SW 1271 (cell line): Measurements from ENCODE around the gene MAOA.
"Not testable (repeated sequence)": the region's sequence is repeated elsewhere in the genome, so short reads cannot be mapped to it uniquely, and the experiment has no call there.

ENCODE experiments used
- DNase-seq, 2 experiments: peaks; one replicate each; lab custom pipeline; 2025; lab: John Stamatoyannopoulos, UW

The MAOA gene

GRCh38 chrX:43656005-43656494 lies at the start of gene MAOA:
Gene MAOA, plus strand, starts transcription at chrX:43656299. Its CDS starts 43 bp downstream, at chrX:43656342.
- DNase-seq = peak; percentile 4 to 21

- DNase-seq = no peak
Measured at GRCh38 chrX:43612400-43612799, 43.7 kb upstream of the MAOA start.

- no peak for DNase-seq
Measured at GRCh38 chrX:43615660-43616059, 40.4 kb upstream of the MAOA start.

GRCh38 chrX:43618366-43619205 lies 37.5 kb upstream of the MAOA start:
- no peak for DNase-seq

GRCh38 chrX:43619861-43620260 lies 36.2 kb upstream of the MAOA start:
- DNase-seq = not testable (repeated sequence)

GRCh38 chrX:43627147-43627546 lies 29.0 kb upstream of the MAOA start:
- no peak for DNase-seq

- DNase-seq = no peak
Measured at GRCh38 chrX:43627669-43628068, 28.4 kb upstream of the MAOA start.

- no peak for DNase-seq
Measured at GRCh38 chrX:43629229-43629628, 26.9 kb upstream of the MAOA start.

GRCh38 chrX:43631841-43632240 lies 24.3 kb upstream of the MAOA start:
- no peak for DNase-seq

- no peak for DNase-seq
Measured at GRCh38 chrX:43633081-43633480, 23.0 kb upstream of the MAOA start.

GRCh38 chrX:43633757-43634156 lies 22.3 kb upstream of the MAOA start:
- DNase-seq = no peak

- DNase-seq = no peak
Measured at GRCh38 chrX:43640482-43640881, 15.6 kb upstream of the MAOA start.

- DNase-seq = no peak
Measured at GRCh38 chrX:43641691-43642090, 14.4 kb upstream of the MAOA start.

- DNase-seq = no peak
Measured at GRCh38 chrX:43643201-43643600, 12.9 kb upstream of the MAOA start.

GRCh38 chrX:43643662-43644061 lies 12.4 kb upstream of the MAOA start:
- DNase-seq = no peak

- no peak for DNase-seq
Measured at GRCh38 chrX:43644124-43644701, 11.9 kb upstream of the MAOA start.

GRCh38 chrX:43646800-43647199 lies 9.3 kb upstream of the MAOA start:
- DNase-seq = no peak

GRCh38 chrX:43654431-43655150 lies 1.5 kb upstream of the MAOA start:
- DNase-seq = peak; percentile 36 to 68

GRCh38 chrX:43655151-43656004 lies 721 bp upstream of the MAOA start:
- no peak for DNase-seq

GRCh38 chrX:43657671-43658070 lies 1.6 kb downstream of the MAOA start:
- DNase-seq = no peak

GRCh38 chrX:43661521-43662240 lies 5.6 kb downstream of the MAOA start:
- DNase-seq = no peak
